HG03378 (cell line): ENCODE data around the gene NCOA1.

Experiments used
- ATAC-seq: cut with Tn5 transposase; IDR thresholded peaks from one replicate; pipeline ENCODE4 v1.9.1; 2021; ENCODE audit warnings: mild to moderate bottlenecking, moderate library complexity; ENCODE audit not compliant: unreplicated experiment

Gene NCOA1

DNA sequence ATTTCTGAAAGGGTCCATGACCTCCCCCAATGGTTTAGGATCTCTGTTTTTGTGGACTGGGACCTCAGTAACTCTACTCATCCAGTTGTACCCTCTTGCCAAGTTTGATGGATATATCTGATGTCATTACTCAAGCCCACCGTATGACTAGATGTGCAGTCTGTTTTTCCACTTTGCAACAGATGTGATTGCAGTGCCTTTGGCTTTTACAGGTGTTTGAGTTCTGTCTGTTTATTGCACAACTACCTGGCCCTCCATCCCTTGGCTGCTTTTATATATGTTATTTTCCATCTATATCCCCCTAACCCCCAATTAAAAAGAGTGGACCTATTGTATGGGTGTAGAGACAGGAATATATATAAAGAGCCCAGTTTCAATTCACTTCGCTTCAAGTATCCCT lies 10.8 kb downstream of the NCOA1 start:
- no peak for ATAC-seq

- no peak for ATAC-seq
Observed at GRCh38 chr2:24505534-24506275, 14.7 kb downstream of the NCOA1 start.

- ATAC-seq: no peak
Observed at GRCh38 chr2:24507549-24507948, 16.5 kb downstream of the NCOA1 start.

GRCh38 chr2:24508878-24509277 lies 17.8 kb downstream of the NCOA1 start:
- no peak for ATAC-seq

DNA sequence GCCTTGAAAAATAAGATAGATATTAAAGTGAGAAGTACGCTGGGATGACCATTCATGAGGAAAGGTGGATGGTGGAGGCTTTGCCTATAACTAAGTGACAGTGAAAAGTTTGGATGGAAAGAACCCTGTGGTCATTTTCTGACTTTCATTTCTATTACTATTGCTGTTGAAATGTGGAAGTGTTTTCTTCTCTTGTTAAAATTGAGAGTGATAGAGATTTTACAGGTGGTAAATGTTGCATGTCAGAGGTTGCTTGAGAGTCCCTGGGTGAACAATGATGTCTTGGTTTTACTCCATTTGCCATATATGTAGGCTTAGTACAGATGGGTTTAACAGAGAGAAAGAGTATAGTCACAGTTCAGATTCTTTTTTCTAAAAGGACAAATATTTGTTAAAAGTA lies 18.4 kb downstream of the NCOA1 start:
- ATAC-seq: peak; percentile 86

DNA sequence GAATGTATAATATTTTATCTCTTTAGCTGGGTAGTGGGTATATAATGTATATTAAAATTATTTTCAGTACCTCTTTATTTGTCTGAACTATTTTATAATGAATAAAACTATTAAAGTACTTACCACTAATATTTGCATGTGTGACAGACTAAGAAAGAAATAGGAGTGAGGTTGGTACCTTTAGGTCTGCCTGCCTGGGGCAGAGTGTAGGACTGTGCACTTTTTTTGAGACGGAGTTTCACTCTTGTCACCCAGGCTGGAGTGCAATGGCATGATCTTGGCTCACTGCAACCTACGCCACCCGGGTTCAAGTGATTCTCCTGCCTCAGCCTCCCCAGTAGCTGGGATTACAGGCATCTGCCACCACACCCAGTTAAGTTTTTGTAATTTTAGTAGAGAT lies 18.8 kb downstream of the NCOA1 start:
- ATAC-seq: peak; percentile 42

DNA sequence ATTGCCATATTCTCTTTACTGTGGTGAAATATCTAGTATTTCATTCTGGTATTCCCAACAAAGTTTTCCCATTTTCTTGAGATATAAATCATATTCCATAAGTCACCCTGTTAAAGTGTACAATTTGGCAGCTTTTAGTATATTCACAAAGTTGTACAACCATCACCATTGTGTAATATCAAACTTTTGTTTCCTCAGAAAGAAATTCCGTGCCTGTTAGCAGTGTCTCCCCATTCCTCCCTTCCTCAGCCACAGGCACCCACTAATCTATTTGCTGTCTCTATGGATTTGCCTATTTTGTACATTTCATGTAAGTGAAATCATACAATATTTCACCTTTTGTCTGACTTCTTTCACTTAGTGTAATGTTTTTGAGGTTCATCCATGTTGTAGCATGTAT lies 19.7 kb downstream of the NCOA1 start:
- no peak for ATAC-seq

DNA sequence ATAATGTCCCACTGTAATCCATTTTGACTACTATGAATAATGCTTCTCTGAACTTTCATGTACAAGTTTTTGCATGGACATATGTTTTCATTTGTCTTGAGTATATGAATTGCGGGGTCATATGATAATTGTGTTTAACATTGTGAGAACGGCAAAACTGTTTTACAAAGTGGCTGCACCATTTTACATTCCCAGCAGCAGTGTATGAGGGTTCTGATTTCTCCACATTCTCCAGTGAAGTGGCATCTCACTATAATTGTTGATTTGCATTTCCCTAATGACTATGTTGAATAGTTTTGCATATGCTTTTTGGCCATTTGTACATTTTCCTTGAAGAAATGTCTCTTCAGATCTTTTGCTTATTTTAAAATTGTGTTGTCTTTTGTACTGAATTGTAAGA lies 20.1 kb downstream of the NCOA1 start:
- ATAC-seq: no peak

GRCh38 chr2:24511894-24512293 lies 20.8 kb downstream of the NCOA1 start:
- no peak for ATAC-seq

DNA sequence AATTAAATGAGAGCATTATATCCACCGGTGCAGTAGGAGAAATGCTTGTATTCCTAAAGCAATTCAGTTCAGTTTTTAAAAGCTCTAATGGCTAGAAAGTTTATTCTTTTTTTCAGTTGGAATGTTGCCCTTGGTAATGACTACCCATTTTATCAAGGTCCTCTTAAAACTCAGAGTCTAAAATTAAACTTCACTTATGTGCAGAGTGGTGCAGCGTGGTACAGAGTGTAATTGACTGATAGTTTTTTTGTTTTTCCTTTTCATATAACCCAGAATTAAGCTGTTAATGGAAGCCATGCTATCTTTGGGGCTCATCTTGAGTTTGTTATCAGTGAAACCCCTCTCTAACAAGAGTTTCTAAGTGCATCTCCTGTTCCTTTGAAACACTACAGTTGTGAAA lies 21.4 kb downstream of the NCOA1 start:
- no peak for ATAC-seq

DNA sequence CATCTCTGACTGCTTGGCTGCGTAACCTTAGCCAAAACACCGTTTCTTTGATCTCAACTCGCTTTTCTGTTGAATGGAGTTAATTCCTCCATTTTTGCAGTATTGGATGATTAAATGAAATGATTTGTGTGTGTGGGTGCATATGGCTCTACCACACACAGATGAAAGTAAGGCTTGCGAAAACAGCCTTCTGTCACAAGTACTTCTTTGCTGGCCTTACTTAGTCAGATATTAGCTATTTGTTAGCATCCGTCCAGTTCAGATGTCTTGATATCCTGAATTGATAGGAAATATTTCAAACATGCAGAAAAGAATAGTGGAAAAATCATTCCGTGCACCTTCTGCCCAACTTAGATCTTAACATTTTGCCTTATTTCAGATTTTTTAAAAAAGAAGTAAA lies 21.8 kb downstream of the NCOA1 start:
- ATAC-seq: no peak

DNA sequence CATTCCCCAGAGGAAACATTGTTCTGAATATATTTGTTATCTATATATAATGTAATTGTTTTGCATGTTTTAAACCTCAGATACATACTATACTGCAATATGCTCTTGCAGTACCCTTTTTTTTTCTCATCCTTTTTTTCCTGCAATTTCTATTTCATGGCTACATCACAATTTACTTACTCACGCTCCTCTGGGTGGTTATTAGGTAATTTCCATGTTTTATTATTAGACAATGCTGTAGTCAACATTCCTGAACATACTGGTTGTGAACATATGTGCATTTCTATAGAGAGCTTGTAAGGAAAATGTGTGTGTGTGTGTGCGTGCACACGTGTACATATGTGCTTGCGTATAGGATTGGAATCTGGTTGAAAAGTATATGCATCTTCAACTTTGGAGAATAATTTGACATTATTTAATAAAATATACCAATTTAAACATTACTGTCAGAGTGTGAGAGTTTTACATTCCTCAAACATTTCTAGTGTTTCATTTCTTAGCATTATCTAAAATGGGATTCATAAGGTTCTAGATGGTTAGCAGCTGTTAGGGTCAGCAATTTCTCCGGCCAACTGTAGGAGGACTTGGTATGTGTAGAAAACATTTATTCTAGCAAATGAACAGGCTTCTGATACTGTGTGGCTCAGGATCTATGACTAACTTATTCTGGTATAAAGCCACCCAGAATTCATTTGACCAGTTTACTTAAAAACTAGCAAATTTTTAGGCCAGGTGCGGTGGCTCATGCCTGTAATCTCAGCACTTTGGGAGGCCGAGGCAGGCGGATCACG lies 22.4 kb downstream of the NCOA1 start:
- no peak for ATAC-seq

DNA sequence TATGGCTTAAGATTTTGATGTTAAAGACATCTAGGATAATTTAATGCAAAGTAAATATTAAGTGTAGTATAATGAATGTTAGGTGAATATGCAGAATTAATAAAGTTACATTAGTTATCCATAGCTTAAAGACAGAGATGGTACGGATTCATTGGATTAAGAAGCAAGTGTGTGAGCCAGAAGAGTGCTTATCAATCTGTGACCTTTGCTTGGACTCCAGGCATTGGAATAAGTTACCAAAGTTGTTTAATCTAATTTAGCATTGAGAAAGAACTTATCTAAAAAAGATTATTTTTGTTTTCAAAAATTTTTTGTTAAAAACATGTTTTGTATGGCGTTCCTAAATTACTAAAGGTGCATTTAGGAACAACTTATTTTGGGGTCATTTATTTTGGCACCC lies 23.8 kb downstream of the NCOA1 start:
- no peak for ATAC-seq

GRCh38 chr2:24515335-24515734 lies 24.3 kb downstream of the NCOA1 start:
- ATAC-seq: no peak

DNA sequence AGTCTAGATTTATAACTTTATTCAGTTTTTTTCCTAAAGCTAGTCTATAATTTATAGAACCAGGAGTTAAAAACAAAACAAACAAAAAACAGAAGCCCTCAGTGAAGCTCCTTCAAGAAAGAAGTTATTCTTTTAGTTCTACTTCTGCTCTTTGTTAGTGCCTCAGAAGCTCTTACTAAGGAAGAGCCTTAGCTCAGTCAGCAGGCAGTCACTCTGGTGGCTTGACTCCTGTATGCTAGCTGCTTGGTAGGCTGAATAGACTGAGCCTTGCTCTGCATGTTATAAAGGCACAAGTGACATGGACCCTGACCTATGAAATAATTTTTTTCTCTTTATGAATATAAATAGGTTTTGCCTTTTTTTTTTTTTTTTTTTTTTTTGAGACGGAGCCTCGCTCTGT lies 24.8 kb downstream of the NCOA1 start:
- ATAC-seq: no peak

- no peak for ATAC-seq
Observed at GRCh38 chr2:24517247-24517646, 26.2 kb downstream of the NCOA1 start.

DNA sequence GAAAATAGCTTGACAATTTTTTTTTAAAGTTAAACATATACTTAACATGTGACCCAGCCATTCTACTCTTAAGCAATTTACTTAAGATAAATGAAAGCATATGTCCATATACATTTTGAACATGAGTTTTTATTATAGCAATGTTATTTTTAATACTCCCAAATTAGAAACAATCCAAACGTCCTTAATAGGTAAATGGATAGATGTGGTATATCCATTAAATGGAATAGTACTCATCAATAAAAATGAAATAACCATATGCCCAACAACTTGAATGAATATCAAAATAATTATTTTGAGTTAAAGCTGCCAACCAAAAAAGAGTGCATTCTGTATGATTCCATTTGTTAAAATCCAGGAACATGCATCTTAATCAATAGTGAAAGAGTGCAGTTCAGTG lies 29.1 kb downstream of the NCOA1 start:
- ATAC-seq: no peak

DNA sequence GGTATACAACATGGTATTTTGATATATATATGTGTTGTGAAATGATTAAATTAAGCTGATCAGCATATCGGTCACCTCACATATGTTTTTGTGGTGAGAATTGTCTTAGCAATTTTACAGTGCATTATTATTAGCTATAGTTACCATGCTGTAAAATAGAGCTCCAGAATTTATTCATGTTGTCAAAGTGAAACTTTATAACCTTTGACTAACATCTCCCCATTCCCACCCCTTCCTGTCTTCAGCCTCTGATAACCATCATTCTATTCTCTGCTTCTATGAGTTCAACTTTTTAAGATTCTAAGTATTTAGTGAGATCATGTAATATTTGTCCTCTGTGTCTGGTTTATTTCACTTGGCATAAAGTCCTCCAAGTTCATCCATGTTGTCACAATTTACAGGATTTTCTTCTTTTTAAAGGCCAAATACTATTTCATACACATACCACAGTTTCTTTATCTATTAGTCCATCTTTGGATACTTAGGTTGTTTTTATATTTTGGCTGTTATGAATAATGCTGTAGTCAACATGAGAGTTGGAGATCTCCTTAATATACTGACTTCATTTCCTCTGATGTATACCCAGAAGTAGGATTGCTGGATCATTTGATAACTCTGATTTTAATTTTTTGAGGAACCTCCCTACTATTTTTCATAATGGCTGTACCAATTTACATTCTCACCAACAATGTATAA lies 30.3 kb downstream of the NCOA1 start:
- no peak for ATAC-seq

- no peak for ATAC-seq
Observed at GRCh38 chr2:24521975-24522639, 31.1 kb downstream of the NCOA1 start.

- ATAC-seq: no peak
Observed at GRCh38 chr2:24527536-24527935, 36.5 kb downstream of the NCOA1 start.

DNA sequence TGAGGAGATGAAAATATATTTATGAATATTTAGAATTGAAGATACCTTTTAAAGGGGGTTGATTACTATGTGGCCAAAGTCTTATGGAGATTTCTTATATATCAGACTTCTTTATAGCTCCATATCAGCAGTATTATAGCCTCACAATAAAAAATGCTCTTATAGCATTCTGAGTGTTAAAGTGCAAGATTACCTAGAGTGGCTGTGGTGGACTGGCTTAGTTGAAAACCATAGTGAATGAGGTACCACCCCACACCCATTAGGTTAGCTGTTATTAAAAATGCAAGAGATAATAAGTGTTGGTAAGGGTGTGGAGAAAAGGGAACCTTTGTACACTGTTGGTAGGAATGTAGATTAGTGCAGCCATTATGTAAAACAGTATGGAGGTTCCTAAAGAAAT lies 39.7 kb downstream of the NCOA1 start:
- ATAC-seq: no peak
